Stimulated activated CD4-positive, alpha-beta T cell treated with anti-CD3 and anti-CD28 coated beads, Interleukin-12 subunit alpha, Interleukin-12 subunit beta, amount 100 ng/mL, for 4 hours (primary cell): ENCODE measurements around the gene DERA.
"Not testable (repeated sequence)": the region's sequence is repeated elsewhere in the genome, so short reads cannot be mapped to it uniquely, and the experiment has no call there.

Source experiments
- DNase-seq: peaks from one replicate; pipeline ENCODE4 v3.0.0-alpha.2; 2020

Gene DERA

DNA sequence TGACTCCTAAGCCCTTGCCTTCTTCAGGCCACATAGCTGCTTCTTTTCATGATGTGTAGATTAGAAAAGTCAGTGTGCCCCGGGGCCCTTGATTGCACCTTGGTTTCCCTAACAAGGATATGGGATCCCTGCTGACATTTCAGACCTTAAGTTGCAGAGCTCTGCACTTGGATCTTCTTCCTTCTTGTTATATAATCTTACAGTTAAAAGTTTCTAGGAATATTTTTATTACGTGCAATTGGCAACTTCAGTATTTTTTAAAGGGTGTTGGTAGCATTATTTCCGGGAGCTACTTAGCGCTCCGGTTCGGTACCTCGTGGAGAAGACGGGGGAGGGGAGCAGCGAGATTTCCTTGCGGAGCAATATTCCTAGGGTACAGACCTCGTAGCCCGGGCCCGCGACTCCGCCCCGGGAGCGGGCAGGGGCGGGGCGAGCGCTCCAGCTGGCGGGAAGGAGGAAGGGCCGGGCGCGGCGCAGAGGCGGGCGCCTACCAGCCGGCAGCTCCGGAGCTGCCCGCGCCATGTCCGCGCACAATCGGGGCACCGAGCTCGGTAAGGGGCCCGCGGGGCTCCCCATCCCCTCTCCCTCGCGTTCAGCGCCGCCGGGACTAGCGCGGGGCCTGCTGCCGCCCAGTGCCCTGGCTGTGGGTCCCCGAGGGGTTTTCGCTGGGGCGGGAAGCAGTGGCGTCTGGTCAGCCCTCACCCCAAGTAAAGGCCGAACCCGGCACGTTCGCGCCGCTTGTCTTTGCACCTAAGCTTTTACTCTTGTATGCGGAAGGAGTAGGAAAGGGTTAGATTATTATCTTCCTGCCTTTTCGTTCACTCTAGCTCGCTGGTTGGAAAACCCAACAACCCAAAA is at the start of gene DERA:
TSS of gene DERA (plus strand) at position 469 of the 858 bp plus-strand sequence. CDS start at position 521, 52 bp downstream.
- peak; percentile 64 for DNase-seq

DNA sequence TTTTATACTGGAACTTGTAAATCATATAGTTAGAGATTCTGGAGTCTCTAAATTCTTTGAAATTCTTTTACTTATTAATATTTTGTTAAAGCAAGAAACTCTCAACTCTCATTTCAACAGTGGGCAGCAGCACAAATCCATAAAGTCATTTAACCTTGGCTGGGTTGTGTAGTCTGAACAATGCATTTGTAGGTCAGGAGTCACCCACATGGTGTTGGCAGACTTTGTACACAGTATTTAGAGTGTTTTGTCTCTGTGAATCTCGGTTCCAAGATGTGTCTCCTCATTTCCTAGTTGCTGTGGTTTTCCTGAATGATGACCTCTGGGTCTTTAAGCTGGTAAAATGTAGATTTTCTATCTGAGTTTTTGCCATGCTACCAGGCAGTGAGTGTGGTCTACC is 49.7 kb upstream of the DERA start:
- DNase-seq, result no peak

DNA sequence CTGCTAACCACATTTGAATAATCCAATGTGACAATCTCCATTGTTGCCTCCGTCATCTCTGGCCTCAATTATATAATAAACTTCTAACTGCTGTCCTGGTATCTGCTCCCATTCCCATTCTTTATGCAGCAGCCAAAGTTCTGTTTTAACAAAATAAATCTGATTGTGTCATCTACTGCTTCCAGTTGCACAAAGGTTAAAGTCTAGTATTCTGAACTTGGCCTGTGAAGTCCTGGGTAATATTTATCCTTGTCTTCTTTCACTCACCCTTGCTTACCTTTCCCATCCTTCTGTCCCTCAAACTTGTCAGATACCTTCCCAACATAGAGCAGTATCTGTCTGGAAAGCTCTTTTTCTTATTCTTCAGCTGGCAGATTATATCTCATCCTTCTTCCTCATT is 48.3 kb upstream of the DERA start:
- no peak for DNase-seq

DNA sequence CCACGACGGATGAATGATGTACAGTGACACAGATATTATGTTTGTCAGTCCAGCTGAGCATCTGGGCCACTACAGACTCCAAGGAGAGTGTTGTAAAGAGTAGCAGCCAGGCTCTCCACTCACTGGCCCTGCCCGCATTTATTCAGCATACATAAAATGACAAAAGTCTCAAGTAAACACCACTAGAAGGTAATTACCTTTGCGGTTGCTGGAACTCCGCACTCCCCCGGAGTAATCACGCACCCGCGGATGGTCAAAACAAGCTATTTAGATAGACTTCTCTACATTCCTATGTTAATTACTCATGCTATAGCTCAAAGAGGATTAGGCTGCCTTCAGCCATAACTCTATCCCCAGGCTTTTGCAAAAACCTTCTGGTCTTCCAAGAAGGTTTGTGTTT is 47.8 kb upstream of the DERA start:
- DNase-seq, result no peak

DNA sequence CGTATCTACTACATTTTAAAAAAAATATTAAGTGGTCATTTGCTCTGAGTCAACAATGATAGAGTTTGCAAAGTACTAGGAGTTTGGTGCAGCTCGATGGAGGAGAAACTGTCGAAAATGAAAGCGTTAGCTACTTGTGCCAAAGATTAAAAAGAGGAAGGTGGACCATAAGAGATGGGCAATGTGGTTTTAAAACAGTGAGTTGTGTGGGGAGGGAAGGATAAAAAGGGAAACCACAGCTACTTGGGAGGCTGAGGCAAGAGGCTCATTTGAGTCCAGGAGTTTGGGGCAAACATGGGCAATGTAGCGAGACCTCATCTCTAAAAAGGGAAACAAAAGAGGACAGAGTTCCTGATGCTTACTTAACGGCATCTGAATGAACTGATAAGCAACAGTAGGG is 47.1 kb upstream of the DERA start:
- no peak for DNase-seq

DNA sequence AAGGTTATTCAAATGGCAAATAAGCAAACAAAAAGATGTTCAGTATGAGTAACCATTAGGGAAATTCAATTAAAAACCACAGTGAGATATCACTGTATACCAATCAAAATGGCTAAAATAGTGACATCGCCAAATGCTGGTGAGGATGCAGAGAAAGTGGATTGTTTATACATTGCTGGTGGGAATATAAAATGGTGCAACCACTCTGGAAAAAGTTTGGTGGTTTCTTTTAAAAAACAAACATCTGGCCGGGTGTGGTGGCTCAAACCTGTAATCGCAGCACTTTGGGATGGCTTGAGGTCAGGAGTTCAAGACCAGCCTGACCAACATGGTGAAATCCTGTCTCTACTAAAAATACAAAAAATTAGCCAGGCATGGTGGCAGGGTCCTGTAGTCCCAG is 42.9 kb upstream of the DERA start:
- no peak for DNase-seq

DNA sequence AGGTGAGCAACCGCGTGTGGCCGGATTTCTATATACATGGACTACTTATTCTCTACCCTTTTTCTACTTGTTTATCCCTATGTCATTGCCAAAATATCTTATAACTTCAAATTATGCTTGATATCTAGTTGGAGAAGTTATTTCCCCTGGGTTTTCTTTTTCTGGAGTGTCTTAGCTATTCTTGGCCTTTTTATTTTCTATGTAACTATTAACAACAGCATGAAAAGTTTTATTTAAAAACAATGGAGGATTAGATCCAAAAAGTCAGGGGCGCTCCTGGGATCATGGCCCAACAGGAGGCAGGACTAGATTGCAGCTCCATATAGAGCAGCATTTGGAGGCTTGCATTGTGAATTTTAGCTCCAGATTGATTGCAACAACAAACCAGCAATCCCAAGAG is 37.6 kb upstream of the DERA start:
- DNase-seq, result no peak

DNA sequence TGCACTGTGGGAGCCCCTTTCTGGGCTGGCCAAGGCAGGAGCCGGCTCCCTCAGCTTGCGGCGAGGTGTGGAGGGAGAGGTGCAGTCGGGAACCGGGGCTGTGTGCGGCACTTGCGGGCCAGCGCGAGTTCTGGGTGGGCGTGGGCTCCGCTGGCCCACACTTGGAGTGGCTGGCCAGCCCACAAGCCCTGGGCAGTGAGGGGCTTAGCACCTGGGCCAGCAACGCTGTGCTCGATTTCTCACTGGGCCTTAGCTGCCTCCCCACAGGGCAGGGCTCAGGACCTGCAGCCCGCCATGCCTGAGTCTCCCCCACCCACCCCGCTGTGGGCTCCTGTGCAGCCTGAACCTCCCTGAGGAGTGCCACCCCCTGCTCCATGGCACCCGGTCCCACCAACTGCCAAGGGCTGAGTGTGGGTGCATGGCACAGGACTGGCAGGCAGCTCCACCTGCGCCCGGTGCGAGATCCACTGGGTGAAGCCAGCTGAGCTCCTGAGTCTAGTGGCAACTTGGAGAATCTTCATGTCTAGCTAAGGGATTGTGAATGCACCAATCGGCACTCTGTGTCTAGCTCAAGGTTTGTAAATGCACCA is 36.5 kb upstream of the DERA start:
- not testable (repeated sequence) for DNase-seq

DNA sequence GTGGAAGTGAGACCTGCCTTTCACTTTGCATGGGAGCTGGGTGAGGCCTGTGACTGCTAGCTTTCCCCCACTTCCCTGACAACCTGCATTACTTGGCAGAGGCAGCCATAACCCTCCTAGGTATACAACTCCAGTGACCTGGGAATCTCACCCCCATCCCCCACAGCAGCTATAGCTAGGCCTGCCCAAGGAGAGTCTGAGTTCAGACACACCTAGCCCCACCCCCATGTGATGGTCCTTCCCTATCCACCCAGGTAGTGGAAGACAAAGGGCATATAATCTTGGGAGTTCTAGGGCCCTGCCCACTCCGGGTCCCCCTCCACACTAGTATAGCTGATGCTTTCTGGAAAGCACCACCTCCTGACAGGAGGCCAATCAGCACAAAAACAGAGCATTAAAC is 35.3 kb upstream of the DERA start:
- no peak for DNase-seq

DNA sequence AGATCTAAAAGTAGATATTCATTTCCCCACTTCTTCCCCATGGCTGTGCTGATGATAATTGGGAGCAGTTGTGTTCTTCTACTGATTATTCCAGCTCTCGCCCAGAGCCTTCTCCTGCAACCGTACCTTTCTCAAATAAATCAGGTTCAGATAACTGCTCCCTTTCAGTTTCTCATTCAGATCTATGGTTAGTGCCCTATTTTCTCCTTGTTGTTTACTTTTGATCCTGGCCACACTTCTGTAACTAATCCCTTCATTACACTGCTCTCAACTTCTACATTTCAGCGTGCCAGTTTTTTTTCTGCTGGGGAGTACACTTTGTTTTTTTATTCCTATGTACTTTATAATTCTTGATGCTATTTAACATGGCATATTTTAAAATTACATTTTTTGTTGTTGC is 31.7 kb upstream of the DERA start:
- DNase-seq, result no peak

DNA sequence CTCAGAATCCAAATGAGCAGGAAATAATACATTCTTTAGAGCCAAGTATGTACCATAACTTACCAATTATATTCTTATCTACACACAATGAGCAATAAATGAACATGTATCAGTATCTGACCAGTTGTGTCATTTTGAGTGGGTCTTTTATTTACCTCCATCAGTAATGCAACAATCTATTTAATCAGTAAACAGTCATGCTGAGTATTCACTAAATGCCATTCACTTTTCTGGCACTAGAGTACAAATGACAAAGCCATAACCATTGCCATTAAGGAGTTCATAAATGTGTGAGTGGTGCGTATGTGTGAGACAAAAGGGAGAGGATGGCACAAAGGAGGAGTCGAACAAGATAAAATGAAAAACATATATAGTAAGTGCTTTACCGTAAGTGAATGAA is 30.4 kb upstream of the DERA start:
- no peak for DNase-seq

DNA sequence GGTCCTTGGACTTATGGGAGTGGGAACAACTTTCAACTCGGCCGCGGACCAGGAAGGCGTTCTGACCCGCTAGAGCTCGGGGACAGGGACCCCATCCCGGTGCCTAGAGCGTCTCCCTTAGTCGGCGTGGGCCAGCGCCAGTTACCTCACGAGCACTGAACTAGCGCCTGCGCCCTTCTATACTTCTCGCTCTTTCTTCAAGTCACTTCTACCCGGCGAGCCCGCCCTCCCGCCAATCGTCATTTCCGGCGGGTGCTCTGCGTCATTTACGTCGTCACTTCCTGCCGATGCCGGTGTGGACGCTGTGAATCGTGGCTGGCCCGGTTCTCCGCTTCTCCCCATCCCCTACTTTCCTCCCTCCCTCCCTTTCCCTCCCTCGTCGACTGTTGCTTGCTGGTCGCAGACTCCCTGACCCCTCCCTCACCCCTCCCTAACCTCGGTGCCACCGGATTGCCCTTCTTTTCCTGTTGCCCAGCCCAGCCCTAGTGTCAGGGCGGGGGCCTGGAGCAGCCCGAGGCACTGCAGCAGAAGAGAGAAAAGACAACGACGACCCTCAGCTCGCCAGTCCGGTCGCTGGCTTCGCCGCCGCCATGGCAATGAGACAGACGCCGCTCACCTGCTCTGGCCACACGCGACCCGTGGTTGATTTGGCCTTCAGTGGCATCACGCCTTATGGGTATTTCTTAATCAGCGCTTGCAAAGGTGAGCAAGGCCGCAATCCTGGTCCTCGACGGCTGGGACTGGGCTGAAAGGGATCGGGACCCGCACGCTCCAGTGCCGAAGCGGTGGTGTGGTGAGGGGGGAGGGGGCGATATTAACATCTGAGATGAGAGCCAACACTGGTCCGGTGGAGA is 28.8 kb upstream of the DERA start, which contains the start of gene STRAP:
TSS of gene STRAP (plus strand) at position 270 of the 854 bp plus-strand sequence. CDS start at position 591, 321 bp downstream.
- peak; percentile 93 for DNase-seq

DNA sequence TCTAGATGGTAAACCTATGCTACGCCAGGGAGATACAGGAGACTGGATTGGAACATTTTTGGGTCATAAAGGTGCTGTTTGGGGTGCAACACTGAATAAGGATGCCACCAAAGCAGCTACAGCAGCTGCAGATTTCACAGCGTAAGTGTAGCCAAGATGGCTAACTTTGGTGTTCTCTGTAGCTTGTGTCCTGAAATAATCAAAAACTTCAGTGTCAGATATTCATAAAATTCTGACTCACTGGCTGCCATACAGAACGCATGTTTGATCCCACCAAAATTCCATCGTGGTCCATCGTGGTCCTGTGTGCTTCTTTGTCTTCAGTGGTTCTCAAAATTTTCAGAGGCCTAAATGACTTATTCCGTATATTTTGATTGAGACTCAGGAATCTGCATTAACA is 27.6 kb upstream of the DERA start:
- DNase-seq, result no peak

DNA sequence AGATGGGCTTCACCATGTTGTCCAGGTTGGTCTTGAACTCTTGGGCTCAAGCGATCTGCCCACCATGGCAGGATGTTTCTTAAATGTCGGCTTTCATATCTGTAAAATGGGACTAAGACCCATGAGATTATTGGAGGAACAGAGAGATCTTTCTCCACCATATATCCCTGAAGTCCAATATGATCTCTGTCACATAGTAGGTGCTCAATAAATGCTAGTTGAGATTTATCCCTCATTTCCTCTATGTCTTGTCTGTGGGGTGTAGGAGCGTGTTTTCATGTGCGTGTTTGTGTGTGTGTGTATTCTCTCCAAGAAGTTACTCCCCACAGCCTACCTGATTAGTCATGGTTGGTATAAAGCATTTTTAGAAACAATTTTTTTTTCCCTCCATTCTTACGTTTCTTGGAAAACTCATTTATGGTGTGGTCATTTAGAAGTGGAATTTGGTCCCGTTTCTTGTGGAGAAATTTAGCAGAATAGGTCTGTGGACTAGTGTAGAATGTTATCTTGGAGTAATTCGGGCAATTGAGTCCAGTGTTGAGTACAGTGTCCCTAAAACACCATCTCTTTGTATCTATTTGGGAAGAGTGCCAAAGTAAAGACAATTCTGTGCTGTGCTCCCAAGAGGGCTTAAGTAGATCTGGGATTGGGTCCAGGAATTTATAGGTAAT is 24.6 kb upstream of the DERA start:
- DNase-seq, result no peak

DNA sequence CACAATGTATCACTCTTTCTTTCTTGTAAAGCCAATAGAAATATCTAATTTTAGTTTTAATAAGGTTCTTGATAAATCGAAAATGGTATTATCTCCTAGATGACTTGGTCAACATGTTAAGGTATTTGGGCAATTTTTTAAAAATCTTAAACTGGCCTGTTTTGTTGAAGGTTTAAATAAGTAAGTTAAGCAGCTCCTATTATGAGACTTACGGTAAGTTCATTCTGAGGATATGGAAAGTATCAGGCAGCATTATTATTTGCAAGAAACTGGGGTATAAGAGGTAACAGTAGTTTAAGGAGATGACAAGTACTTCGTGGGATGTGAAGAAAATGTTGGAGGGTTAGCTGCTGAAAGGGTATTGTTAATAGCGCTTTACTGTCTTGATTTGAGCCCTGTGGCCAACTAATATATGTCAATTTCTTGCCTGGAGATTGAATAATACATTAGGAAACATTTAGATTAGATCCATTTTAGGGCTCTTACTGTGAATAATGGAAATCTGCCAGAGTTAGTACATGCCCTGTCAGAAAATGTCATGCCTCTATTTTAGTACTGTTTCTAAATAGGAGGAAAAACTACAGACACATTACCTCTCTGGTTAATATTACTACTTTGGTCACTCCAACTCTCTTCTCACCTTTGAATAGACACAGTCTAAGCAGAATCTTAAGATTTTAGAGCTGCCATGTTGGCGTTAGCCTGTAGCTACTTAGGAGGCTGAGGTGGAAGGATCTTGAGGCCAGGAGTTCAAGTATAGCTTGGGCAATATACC is 23.9 kb upstream of the DERA start:
- no peak for DNase-seq

DNA sequence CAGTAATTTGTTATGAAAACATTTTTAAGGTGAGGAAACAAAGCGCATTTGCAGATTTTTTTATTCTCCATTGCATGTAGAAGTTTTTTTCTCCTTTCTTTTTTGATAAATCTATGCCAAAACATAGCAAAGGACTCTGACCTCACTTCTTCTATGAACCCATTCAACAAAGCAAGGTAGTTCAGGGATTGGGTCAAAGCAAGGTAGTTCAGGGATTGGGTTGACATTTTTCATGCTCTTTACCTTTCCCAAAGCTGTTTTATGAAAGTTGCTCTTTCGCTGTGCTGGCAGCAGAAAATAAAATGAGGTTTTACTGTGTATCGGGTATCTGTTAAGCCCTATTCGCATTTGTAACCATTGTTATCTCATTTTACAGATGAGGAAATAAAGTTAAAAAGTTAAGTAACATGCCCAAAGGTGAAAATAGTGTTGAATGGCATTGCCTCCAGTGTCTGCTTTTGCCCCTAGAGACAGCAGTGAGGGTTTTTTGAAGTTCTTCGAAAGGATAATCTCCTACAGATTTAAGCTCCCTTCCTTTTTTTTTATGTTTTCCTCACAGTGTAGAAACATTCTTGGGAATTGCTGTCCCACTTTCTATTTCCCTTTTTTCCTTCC is 18.4 kb upstream of the DERA start:
- no peak for DNase-seq

DNA sequence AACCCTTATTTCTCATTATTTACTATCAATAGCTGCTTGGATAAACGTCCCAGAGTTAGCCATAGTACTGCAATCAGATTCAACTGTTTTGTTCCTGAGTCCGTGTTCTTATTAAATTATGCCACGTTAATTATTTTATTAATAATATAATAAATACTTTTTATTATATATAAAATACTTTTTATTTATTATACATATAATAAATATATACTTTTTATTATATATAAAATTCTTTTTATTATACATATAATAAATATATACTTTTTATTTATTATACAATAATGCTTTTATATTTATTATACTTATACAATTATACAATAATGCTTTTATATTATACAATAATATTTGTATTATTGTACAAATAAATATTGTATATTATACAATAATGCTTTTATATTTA is 17.9 kb upstream of the DERA start:
- no peak for DNase-seq

DNA sequence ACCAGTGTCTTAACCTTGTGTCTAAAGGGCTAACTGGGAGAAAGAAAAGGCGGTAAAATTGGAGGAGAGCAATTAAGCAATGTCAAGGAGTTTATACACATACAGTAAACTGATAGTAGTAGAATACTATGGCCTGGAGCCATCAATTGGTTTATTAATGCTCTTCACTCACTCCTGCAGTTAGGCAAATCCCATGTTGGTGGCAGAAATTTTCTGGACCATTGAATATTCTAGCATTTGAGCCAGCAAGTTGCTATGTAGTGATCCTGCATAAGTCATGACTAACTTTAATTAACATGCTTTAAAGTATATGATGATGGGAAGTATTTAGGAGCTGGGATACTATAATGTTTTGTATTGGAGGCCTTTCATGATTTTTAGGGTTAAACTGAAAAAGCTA is 14.3 kb upstream of the DERA start:
- DNase-seq, result no peak

DNA sequence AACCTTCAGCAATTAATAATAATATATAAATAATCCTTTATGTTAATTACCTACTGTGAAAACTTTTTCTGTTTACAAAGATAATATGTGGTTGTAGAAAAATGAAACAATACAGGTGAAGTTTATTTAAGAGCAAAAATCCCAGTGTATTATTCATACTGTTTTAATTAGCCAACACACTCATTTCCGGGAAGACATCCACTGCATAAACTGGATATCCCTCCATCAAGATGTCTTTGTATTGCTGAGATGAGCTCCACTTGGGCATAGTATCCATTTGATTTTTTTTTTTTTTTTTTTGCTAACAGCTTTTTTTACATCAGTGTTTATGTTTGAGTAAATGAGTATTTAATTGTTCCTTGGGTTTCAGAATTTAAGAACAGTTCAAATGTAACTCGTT is 13.7 kb upstream of the DERA start:
- DNase-seq, result no peak

DNA sequence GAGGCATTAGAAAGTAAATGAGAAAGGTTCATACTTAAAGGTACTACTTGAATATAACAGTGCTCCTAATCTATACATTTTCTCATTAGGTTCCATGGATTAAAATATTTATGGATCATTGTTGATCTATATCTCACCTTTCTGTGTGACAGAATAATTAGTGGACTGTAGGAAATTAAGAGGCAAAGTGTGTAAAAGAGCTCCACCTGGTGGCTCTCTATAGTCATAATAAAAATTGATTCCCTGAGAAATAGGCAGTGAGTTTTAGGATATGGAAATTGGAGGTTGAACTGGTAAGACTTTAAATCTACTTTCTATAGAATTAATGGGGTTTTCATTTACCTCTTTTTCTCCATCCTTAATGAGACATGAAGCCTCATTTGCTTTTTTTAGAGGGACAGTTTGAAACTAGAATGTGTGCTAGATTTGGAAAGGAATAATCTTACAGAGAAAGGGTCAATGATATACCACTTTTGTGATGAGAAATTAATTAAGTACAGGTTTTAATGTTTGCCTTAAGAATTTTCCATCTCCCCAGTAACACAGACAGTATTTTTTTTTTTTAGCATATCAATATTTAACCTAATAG is 11.8 kb upstream of the DERA start:
- no peak for DNase-seq

DNA sequence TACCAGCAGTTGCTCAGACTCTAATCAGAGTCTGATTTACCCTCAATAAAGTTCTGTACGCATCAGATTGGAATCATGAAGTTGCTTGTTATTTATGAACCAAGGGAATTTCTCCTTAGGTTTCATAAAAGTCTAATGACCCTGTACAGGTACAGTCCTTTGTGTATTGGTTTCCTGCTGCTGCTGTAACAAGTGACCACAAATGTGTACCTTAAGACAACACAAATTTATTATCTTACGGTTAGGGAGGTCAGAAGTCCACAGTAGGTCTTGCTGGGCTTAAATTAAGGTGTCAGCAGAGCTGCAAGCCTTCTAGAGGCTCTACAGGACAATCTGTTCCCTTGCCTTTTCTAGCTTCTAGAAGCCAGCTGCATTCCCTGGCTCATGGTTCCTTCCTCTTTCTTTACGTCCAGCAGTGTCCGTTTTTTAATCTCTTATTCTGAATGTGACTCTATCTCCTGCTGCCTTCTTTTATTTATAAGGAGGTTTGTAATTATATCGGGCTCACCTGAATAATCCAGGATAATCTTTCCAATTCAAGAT is 6.7 kb upstream of the DERA start:
- DNase-seq, result no peak
